Muscle layer of colon (tissue), 2 donors: ENCODE results near the gene CLCC1.
A peak's percentile ranks its signal among the peaks of the same experiment; 100 is the strongest.
"Not testable (repeated sequence)": the region's sequence is repeated elsewhere in the genome, so short reads cannot be mapped to it uniquely, and the experiment has no call there.

ENCODE experiments used
- H3K27ac ChIP-seq: one replicate; pipeline ENCODE4 v1.7.0; 2013; ENCODE audit warnings: low read depth, mild to moderate bottlenecking, low read length, moderate library complexity
- H3K27me3 ChIP-seq, 2 donors: one replicate each; pipeline ENCODE4 v1.7.0; 2013; ENCODE audit warnings: low read length in 2 of 2, mild to moderate bottlenecking in 2 of 2; ENCODE audit not compliant: insufficient read depth in 2 of 2, control insufficient read depth in 1 of 2
- H3K36me3 ChIP-seq: one replicate; pipeline ENCODE4 v1.7.0; 2013; ENCODE audit warnings: mild to moderate bottlenecking, low read length; ENCODE audit not compliant: insufficient read depth
- H3K4me1 ChIP-seq: one replicate; pipeline ENCODE4 v1.7.0; 2013; ENCODE audit warnings: mild to moderate bottlenecking, low read length; ENCODE audit not compliant: insufficient read depth
- H3K4me3 ChIP-seq, 2 donors: one replicate each; pipeline ENCODE4 v1.7.0; 2013; ENCODE audit warnings: low read length in 2 of 2, low read depth in 1 of 2, mild to moderate bottlenecking in 1 of 2, moderate library complexity in 1 of 2
- H3K9ac ChIP-seq: one replicate; pipeline ENCODE4 v1.7.0; 2013; ENCODE audit warnings: low read length
- H3K9me3 ChIP-seq: one replicate; pipeline ENCODE4 v1.7.0; 2013; ENCODE audit warnings: mild to moderate bottlenecking, low read length
- donor health status: abdominal sarcoma.
- donor health status: Adenocarcinoma of cecum.

CLCC1 gene

GRCh38 chr1:108963052-108963686 lies at the start of gene CLCC1:
TSS of gene CLCC1 (minus strand) at chr1:108963484. CDS start at chr1:108950437, 13,047 bp downstream.
- Histone ChIP-seq H3K27ac (peak within 1 kb of the TSS; percentile 97), H3K27me3 (no peaks in the 10 kb centered on the region), H3K4me1 (peaks cover 7% of the 10 kb centered on the region), H3K4me3 (peak within 1 kb of the TSS; percentile 69 to 92), H3K9me3 (no peaks in the 10 kb centered on the region), H3K36me3 (peaks cover 4% of the 10 kb centered on the region), H3K9ac (peak within 1 kb of the TSS; percentile 80)

- Histone ChIP-seq H3K27me3 (no peaks in the 10 kb centered on the region), H3K36me3 (peaks cover 30% of the 10 kb centered on the region), H3K4me3 (no peak overlapping the region), H3K9ac (no peak overlapping the region), H3K9me3 (no peaks in the 10 kb centered on the region), H3K4me1 (no peaks in the 10 kb centered on the region), H3K27ac (no peak overlapping the region)
Measured at GRCh38 chr1:109011335-109011734, 48.1 kb upstream of the CLCC1 start.

- H3K27me3 ChIP-seq, H3K9ac ChIP-seq, H3K9me3 ChIP-seq, H3K27ac ChIP-seq, H3K4me3 ChIP-seq, H3K4me1 ChIP-seq: not testable (repeated sequence)
- peaks cover 33% of the 10 kb centered on the region for H3K36me3 ChIP-seq
Measured at GRCh38 chr1:108996622-108997021, 33.3 kb upstream of the CLCC1 start.

- Histone ChIP-seq H3K9me3 (no peaks in the 10 kb centered on the region), H3K4me3 (no peak overlapping the region), H3K27me3 (no peaks in the 10 kb centered on the region), H3K4me1 (no peaks in the 10 kb centered on the region), H3K36me3 (peaks cover 31% of the 10 kb centered on the region), H3K9ac (no peak overlapping the region), H3K27ac (no peak overlapping the region)
Measured at GRCh38 chr1:108983114-108983513, 19.8 kb upstream of the CLCC1 start.

- Histone ChIP-seq H3K4me3 (no peak overlapping the region), H3K4me1 (no peaks in the 10 kb centered on the region), H3K27me3 (no peaks in the 10 kb centered on the region), H3K36me3 (peaks cover 38% of the 10 kb centered on the region), H3K9me3 (no peaks in the 10 kb centered on the region), H3K27ac (no peak overlapping the region), H3K9ac (no peak overlapping the region)
Measured at GRCh38 chr1:108976658-108977057, 13.4 kb upstream of the CLCC1 start.

- Histone ChIP-seq H3K9ac (no peak overlapping the region), H3K27ac (no peak overlapping the region), H3K36me3 (peaks cover 28% of the 10 kb centered on the region), H3K27me3 (no peaks in the 10 kb centered on the region), H3K4me1 (no peaks in the 10 kb centered on the region), H3K9me3 (no peaks in the 10 kb centered on the region), H3K4me3 (no peak overlapping the region)
Measured at GRCh38 chr1:108972951-108973350, 9.7 kb upstream of the CLCC1 start.

- no peak overlapping the region for H3K9ac ChIP-seq
- peaks cover 15% of the 10 kb centered on the region for H3K36me3 ChIP-seq
- H3K4me1 ChIP-seq: no peaks in the 10 kb centered on the region
- H3K4me3 ChIP-seq: no peak overlapping the region
- no peaks in the 10 kb centered on the region for H3K27me3 ChIP-seq
- no peaks in the 10 kb centered on the region for H3K9me3 ChIP-seq
- no peak overlapping the region for H3K27ac ChIP-seq
Measured at GRCh38 chr1:108969346-108969745, 6.1 kb upstream of the CLCC1 start.

GRCh38 chr1:108962681-108963051 lies 618 bp downstream of the CLCC1 start:
- H3K4me1 ChIP-seq: peaks cover 7% of the 10 kb centered on the region
- peak overlapping the region; percentile 80 for H3K9ac ChIP-seq
- H3K4me3 ChIP-seq: peak overlapping the region; percentile 69 to 92
- no peaks in the 10 kb centered on the region for H3K9me3 ChIP-seq
- H3K36me3 ChIP-seq: peaks cover 7% of the 10 kb centered on the region
- H3K27ac ChIP-seq: peak overlapping the region; percentile 97
- H3K27me3 ChIP-seq: no peaks in the 10 kb centered on the region

GRCh38 chr1:108961752-108962486 lies 1.4 kb downstream of the CLCC1 start:
- Histone ChIP-seq H3K9me3 (no peaks in the 10 kb centered on the region), H3K27ac (no peak overlapping the region), H3K27me3 (no peaks in the 10 kb centered on the region), H3K36me3 (peaks cover 7% of the 10 kb centered on the region), H3K9ac (peak overlapping the region; percentile 80), H3K4me1 (peaks cover 7% of the 10 kb centered on the region), H3K4me3 (peak overlapping the region; percentile 69 to 92)

GRCh38 chr1:108961198-108961597 lies 2.1 kb downstream of the CLCC1 start:
- no peaks in the 10 kb centered on the region for H3K27me3 ChIP-seq
- no peak overlapping the region for H3K4me3 ChIP-seq
- H3K36me3 ChIP-seq: peaks cover 7% of the 10 kb centered on the region
- H3K4me1 ChIP-seq: peaks cover 7% of the 10 kb centered on the region
- no peak overlapping the region for H3K9ac ChIP-seq
- H3K27ac ChIP-seq: no peak overlapping the region
- no peaks in the 10 kb centered on the region for H3K9me3 ChIP-seq

- Histone ChIP-seq H3K27me3 (no peaks in the 10 kb centered on the region), H3K27ac (no peak overlapping the region), H3K9ac (no peak overlapping the region), H3K4me3 (no peak overlapping the region), H3K9me3 (no peaks in the 10 kb centered on the region), H3K4me1 (peaks cover 7% of the 10 kb centered on the region), H3K36me3 (peaks cover 7% of the 10 kb centered on the region)
Measured at GRCh38 chr1:108960719-108961118, 2.6 kb downstream of the CLCC1 start.

- Histone ChIP-seq H3K27me3 (no peaks in the 10 kb centered on the region), H3K9ac (no peak overlapping the region), H3K4me1 (peaks cover 14% of the 10 kb centered on the region), H3K36me3 (peaks cover 16% of the 10 kb centered on the region), H3K9me3 (no peaks in the 10 kb centered on the region), H3K4me3 (no peak overlapping the region), H3K27ac (no peak overlapping the region)
Measured at GRCh38 chr1:108957888-108958287, 5.4 kb downstream of the CLCC1 start.
